Endothelial cell of umbilical vein (primary cell): ENCODE data around the gene LRP6. TPM values are rescaled to one million over a fixed set of nuclear protein-coding genes. Genes with fewer than 3 reads are reported as not detected.

Experiments used
- BruUV-seq: library from RNA; stranded (reverse); fragments of 400-500 nt; replicated peaks from 2 replicates; lab custom pipeline; 2021; lab: Mats Ljungman, UMichigan
- CTCF ChIA-PET: fragments of 300-600, 350-600 bp; sonication (Branson Sonifier 250); formaldehyde crosslinking; loops from one replicate; lab custom pipeline; 2021; ENCODE audit warnings: antibody characterized with exemption, inconsistent platforms; lab: Charles Lee
- POLR2A ChIA-PET: fragments of 300-600, 350-600 bp; sonication (Branson Sonifier 250); formaldehyde crosslinking; loops from one replicate; lab custom pipeline; 2021; ENCODE audit warnings: antibody characterized with exemption, inconsistent platforms; lab: Charles Lee
- DNase-seq: peaks from one replicate; pipeline ENCODE4 v3.0.0-alpha.2; 2011; ENCODE audit warnings: low read depth, low spot score
- FAIRE-seq: peaks from 2 replicates; lab custom pipeline; 2011; peaks lifted over from hg19 to GRCh38; lab: Jason Lieb, UNC
- H2AFZ ChIP-seq: 2 replicates; pipeline ENCODE4 v1.6.0; 2012; ENCODE audit warnings: low read depth, low read length, control low read depth, inconsistent platforms
- H3K27ac ChIP-seq: 2 replicates; pipeline ENCODE4 v1.5.1; 2011; ENCODE audit warnings: low read depth, mild to moderate bottlenecking, control low read depth, low read length, moderate library complexity; ENCODE audit not compliant: insufficient read depth
- H3K27me3 ChIP-seq, 2 experiments: 2 replicates each; pipeline versions ENCODE4 v1.6.0 to v1.6.1; 2011; ENCODE audit warnings: low read length in 2 of 2, mixed read lengths in 1 of 2; ENCODE audit not compliant: control insufficient read depth in 2 of 2, insufficient read depth in 2 of 2
- H3K36me3 ChIP-seq, 2 experiments: 2 replicates in 1 of 2; 3 replicates in 1 of 2; pipeline ENCODE4 v1.5.1; 2011; ENCODE audit warnings: low read length in 2 of 2, mild to moderate bottlenecking in 1 of 2, moderate library complexity in 1 of 2; ENCODE audit not compliant: control insufficient read depth in 2 of 2, insufficient read depth in 2 of 2; ENCODE audit errors: extremely low read depth in 1 of 2
- H3K4me1 ChIP-seq: 3 replicates; pipeline ENCODE4 v1.5.1; 2011; ENCODE audit warnings: mild to moderate bottlenecking, low read length; ENCODE audit not compliant: control insufficient read depth, insufficient read depth; ENCODE audit errors: extremely low read depth
- H3K4me2 ChIP-seq: 2 replicates; pipeline ENCODE4 v1.6.1; 2011; ENCODE audit warnings: low read length, control low read depth, mixed read lengths; ENCODE audit not compliant: insufficient read depth
- H3K4me3 ChIP-seq, 3 experiments: fragments of 200-600 bp in 1 of 3; sonication (generic), shearing (Covaris generic) in 1 of 3; replicated peaks in 1 of 3; 2 replicates each; pipeline ENCODE4 v1.5.1; 2011 to 2016; ENCODE audit warnings: control low read depth in 3 of 3, low read length in 3 of 3, mild to moderate bottlenecking in 2 of 3, inconsistent platforms in 1 of 3, low read depth in 1 of 3, moderate library complexity in 1 of 3; ENCODE audit not compliant: insufficient read depth in 1 of 3
- H3K79me2 ChIP-seq: 2 replicates; pipeline ENCODE4 v1.6.0; 2012; ENCODE audit warnings: low read length, inconsistent platforms; ENCODE audit not compliant: control insufficient read depth, insufficient read depth
- H3K9ac ChIP-seq: replicated peaks from 2 replicates; pipeline ENCODE3; 2011; ENCODE audit warnings: low read length, control low read depth; ENCODE audit not compliant: insufficient read depth; ENCODE audit errors: extremely low read depth
- H3K9me1 ChIP-seq: replicated peaks from 3 replicates; pipeline ENCODE4 v1.6.0; 2011; ENCODE audit warnings: mild to moderate bottlenecking, low read length; ENCODE audit not compliant: control insufficient read depth, insufficient read depth; ENCODE audit errors: extremely low read depth
- H3K9me3 ChIP-seq: replicated peaks from 2 replicates; pipeline ENCODE4 v1.5.1; 2012; ENCODE audit warnings: low read length, inconsistent platforms; ENCODE audit not compliant: control insufficient read depth, insufficient read depth
- H4K20me1 ChIP-seq: replicated peaks from 2 replicates; pipeline ENCODE3; 2011; ENCODE audit warnings: mild to moderate bottlenecking, low read length; ENCODE audit not compliant: control insufficient read depth, insufficient read depth; ENCODE audit errors: extremely low read depth
- EZH2 ChIP-seq: IDR thresholded peaks from 2 replicates; pipeline ENCODE4 v1.6.1; 2012; ENCODE audit warnings: borderline replicate concordance, low read depth, mild to moderate bottlenecking, moderate library complexity, low read length, inconsistent platforms; ENCODE audit not compliant: severe bottlenecking
- FOS ChIP-seq: IDR thresholded peaks from 2 replicates; pipeline ENCODE4 v1.6.1; 2011; ENCODE audit warnings: mild to moderate bottlenecking, low read length, moderate library complexity, borderline replicate concordance; ENCODE audit not compliant: insufficient read depth
- GATA2 ChIP-seq: IDR thresholded peaks from 2 replicates; pipeline ENCODE4 v1.7.0; 2011; ENCODE audit warnings: low read depth, mild to moderate bottlenecking, moderate library complexity, mixed read lengths, low read length; ENCODE audit not compliant: insufficient read length, insufficient read depth
- JUN ChIP-seq: IDR thresholded peaks from 2 replicates; pipeline ENCODE4 v1.6.1; 2011; ENCODE audit warnings: borderline replicate concordance, low read depth; ENCODE audit not compliant: insufficient read length, insufficient read depth
- MYC ChIP-seq: IDR thresholded peaks from one replicate; pipeline ENCODE4 v1.6.1; 2011; ENCODE audit warnings: mild to moderate bottlenecking, low read depth, low read length
- POLR2A ChIP-seq: IDR thresholded peaks from 2 replicates; pipeline ENCODE4 v1.6.1; 2012; ENCODE audit warnings: low read depth, mild to moderate bottlenecking, control low read depth, low read length
- POLR2AphosphoS5 ChIP-seq: IDR thresholded peaks from 2 replicates; pipeline ENCODE4 v1.6.1; 2012; ENCODE audit warnings: low read depth, mild to moderate bottlenecking, control low read depth, low read length, moderate library complexity; ENCODE audit not compliant: insufficient read depth
- dilution Hi-C: fragments of 300-500 bp; cut with MboI; formaldehyde crosslinking; loops from one replicate; pipeline ENCODE4 v1.15.0; 2019; ENCODE audit warnings: low sequenced_read_pairs; ENCODE audit not compliant: extremely low pct_ligation_motif_present
- intact Hi-C: fragments of 100-400 bp; cut with micrococcal nuclease; formaldehyde crosslinking; loops from one replicate; pipeline ENCODE4 v1.10.0; 2022
- polyA plus RNA-seq, 4 experiments: library from polyadenylated mRNA; depleted of rRNA in 3 of 4; stranded (reverse) in 3 of 4; unstranded in 1 of 4; fragments of >200 nt; gene quantifications; 2 replicates each; pipeline versions ENCODE4 v1.2.1 to v1.2.3, GENCODE V29; 2011 to 2012; ENCODE audit warnings: missing spikeins in 1 of 4
- total RNA-seq: library from RNA; stranded (reverse); gene quantifications from 2 replicates; pipeline ENCODE4 v1.2.3, GENCODE V29; 2021
- TF ChIP-seq, protein P1 (sequence below), 2 donors: IDR thresholded peaks; 1 replicate in 1 of 2; 2 replicates in 1 of 2; pipeline ENCODE4 v1.5.1; 2011; ENCODE audit warnings: low read length in 2 of 2, mild to moderate bottlenecking in 2 of 2, moderate library complexity in 2 of 2, control low read depth in 1 of 2, inconsistent platforms in 1 of 2, low read depth in 1 of 2; ENCODE audit not compliant: insufficient read depth in 1 of 2; ENCODE audit errors: extremely low read depth in 1 of 2
- TF ChIP-seq, protein P2 (sequence below): IDR thresholded peaks from 2 replicates; pipeline ENCODE4 v1.6.1; 2011; ENCODE audit not compliant: insufficient read depth, insufficient read length

LRP6 gene
- total and polyA plus RNA-seq, 2 donors (not counting 3 experiments of a cell fraction or from before 2014, with no cell fraction given), result 28.5 to 41.7 TPM

- H3K9me1 ChIP-seq, result no peaks in the 10 kb centered on the region
- FAIRE-seq, result peak; percentile 24
- H3K79me2 ChIP-seq, result no peaks in the 10 kb centered on the region
- H3K27me3 ChIP-seq, result no peaks in the 10 kb centered on the region
- no peaks in the 10 kb centered on the region for H3K9me3 ChIP-seq
- BruUV-seq, result no TSS peak
- dilution Hi-C loops (no loop called here), intact Hi-C loops (no loop called here)
- no peak overlapping the region for H3K9ac ChIP-seq
- ChIA-PET CTCF (interaction anchor here (0.7 to 1.0 kb wide), 4 partner anchors 15 to 37 kb away, joined by 3 to 4 read pairs (median 3); partner anchors contain the start of gene LRP6), POLR2A (no interaction called here)
- no peaks in the 10 kb centered on the region for H4K20me1 ChIP-seq
- H3K36me3 ChIP-seq, result no peaks in the 10 kb centered on the region
- no peak for DNase-seq
- no peak overlapping the region for H3K4me2 ChIP-seq
- no peak overlapping the region for H3K27ac ChIP-seq
- no peak overlapping the region for H3K4me3 ChIP-seq
- H3K4me1 ChIP-seq, result peaks cover 3% of the 10 kb centered on the region
- H2AFZ ChIP-seq, result no peak overlapping the region
- no peak for TF ChIP-seq GATA2
- no peak for TF ChIP-seq POLR2A
- TF ChIP-seq, protein P1, sequence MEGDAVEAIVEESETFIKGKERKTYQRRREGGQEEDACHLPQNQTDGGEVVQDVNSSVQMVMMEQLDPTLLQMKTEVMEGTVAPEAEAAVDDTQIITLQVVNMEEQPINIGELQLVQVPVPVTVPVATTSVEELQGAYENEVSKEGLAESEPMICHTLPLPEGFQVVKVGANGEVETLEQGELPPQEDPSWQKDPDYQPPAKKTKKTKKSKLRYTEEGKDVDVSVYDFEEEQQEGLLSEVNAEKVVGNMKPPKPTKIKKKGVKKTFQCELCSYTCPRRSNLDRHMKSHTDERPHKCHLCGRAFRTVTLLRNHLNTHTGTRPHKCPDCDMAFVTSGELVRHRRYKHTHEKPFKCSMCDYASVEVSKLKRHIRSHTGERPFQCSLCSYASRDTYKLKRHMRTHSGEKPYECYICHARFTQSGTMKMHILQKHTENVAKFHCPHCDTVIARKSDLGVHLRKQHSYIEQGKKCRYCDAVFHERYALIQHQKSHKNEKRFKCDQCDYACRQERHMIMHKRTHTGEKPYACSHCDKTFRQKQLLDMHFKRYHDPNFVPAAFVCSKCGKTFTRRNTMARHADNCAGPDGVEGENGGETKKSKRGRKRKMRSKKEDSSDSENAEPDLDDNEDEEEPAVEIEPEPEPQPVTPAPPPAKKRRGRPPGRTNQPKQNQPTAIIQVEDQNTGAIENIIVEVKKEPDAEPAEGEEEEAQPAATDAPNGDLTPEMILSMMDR (IDR thresholded peaks at IDR 0.05; ENCODE audit: extremely low read depth in 1 of 2, insufficient read depth in 1 of 2, low read depth in 1 of 2, low read length in 2 of 2), result no peak
- no peak for TF ChIP-seq MYC
- TF ChIP-seq, protein P2, sequence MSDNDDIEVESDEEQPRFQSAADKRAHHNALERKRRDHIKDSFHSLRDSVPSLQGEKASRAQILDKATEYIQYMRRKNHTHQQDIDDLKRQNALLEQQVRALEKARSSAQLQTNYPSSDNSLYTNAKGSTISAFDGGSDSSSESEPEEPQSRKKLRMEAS, result no peak
- TF ChIP-seq EZH2, result no peak
- no peak for TF ChIP-seq FOS
- no peak for TF ChIP-seq JUN
- no peak for TF ChIP-seq POLR2AphosphoS5
Measured at GRCh38 chr12:12282202-12282601, 15.4 kb upstream of the LRP6 start.
